BLaER1 (cell line): Measurements from ENCODE around the gene SYT12.

ENCODE experiments used
- H3K27ac ChIP-seq: shearing (Covaris generic); formaldehyde crosslinking; 2 replicates; pipeline ENCODE4 v1.8.1; 2022
- H3K27me3 ChIP-seq: shearing (Covaris generic); formaldehyde crosslinking; 2 replicates; pipeline ENCODE4 v1.8.1; 2022
- H3K36me3 ChIP-seq: shearing (Covaris generic); formaldehyde crosslinking; 2 replicates; pipeline ENCODE4 v1.8.1; 2022
- H3K4me1 ChIP-seq: shearing (Covaris generic); formaldehyde crosslinking; 2 replicates; pipeline ENCODE4 v1.8.1; 2022
- H3K4me2 ChIP-seq: shearing (Covaris generic); formaldehyde crosslinking; 2 replicates; pipeline ENCODE4 v1.8.1; 2022
- H3K4me3 ChIP-seq: shearing (Covaris generic); formaldehyde crosslinking; 2 replicates; pipeline ENCODE4 v1.8.1; 2022
- H3K9ac ChIP-seq: shearing (Covaris generic); formaldehyde crosslinking; 2 replicates; pipeline ENCODE4 v1.8.1; 2022
- H3K9me3 ChIP-seq: shearing (Covaris generic); formaldehyde crosslinking; 2 replicates; pipeline ENCODE4 v1.8.1; 2022
- H4K20me1 ChIP-seq: shearing (Covaris generic); formaldehyde crosslinking; 2 replicates; pipeline ENCODE4 v1.8.1; 2022
- Cebpa-rat ChIP-seq: shearing (Covaris generic); IDR thresholded peaks from 2 replicates; pipeline ENCODE4 v1.8.1; 2022

The SYT12 gene

GRCh38 chr11:67085617-67086016, 62.7 kb downstream of the SYT12 start:
- Histone ChIP-seq H3K4me1 (peaks cover 45% of the 10 kb centered on the region), H3K9me3 (no peaks in the 10 kb centered on the region), H4K20me1 (no peaks in the 10 kb centered on the region), H3K36me3 (no peaks in the 10 kb centered on the region), H3K9ac (no peak overlapping the region), H3K27ac (no peak overlapping the region), H3K4me2 (no peak overlapping the region), H3K4me3 (no peak overlapping the region), H3K27me3 (no peaks in the 10 kb centered on the region)
- no peak for TF ChIP-seq Cebpa-rat

- Histone ChIP-seq H3K9me3 (no peaks in the 10 kb centered on the region), H3K27ac (no peak overlapping the region), H3K36me3 (no peaks in the 10 kb centered on the region), H3K9ac (no peak overlapping the region), H3K4me3 (no peak overlapping the region), H4K20me1 (no peaks in the 10 kb centered on the region), H3K27me3 (no peaks in the 10 kb centered on the region), H3K4me1 (peaks cover 28% of the 10 kb centered on the region), H3K4me2 (peak overlapping the region; percentile 43)
- no peak for TF ChIP-seq Cebpa-rat
Measured at GRCh38 chr11:67090717-67091116, 67.8 kb downstream of the SYT12 start.

DNA sequence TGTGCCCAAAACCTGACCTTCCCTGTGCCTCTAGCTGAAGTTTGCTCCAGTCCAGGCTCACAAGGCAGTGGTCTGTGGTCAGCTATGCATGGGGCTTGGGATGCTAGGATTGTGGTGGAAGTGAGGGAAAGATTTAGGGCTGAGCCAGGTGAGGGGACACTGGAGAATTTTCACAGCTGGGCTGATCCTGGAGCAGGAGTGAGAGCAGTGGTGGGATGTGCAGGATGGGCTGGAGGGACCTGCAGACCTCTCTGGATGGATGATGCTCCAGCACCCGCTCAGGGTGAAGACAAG, 72.2 kb downstream of the SYT12 start:
- peaks cover 33% of the 10 kb centered on the region for H3K4me1 ChIP-seq

DNA sequence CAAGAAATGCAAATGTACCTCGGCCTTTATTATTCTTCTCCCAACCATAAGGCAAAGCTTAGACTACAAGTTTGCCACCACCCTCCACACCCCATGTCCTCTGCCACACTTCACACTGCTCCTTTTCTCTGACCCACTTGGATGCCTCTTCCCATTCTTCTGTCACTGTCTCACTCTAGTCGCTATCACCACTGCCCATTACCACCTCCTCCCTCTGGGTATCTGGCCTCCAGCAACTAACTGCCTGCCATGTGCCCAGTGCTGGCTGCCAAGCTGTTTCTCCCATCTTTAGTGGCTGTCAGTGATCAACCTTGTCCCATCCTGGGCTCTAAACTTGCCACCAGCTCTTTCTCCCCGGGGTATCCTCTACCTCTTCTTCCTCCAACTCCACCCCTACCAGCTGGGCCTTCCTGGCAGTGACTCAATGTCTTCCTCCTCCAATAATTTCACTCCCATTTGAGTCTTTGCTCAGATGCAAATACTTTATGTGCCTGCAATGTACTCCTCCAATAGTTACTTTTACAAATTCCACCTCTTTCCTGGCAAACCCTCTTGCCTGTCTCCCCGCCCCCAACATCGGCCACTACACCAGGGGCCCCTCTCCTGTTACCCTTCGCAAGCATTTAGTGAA, 76.0 kb downstream of the SYT12 start:
- Histone ChIP-seq H3K4me1 (peaks cover 52% of the 10 kb centered on the region), H3K4me2 (peak overlapping the region; percentile 71), H3K27me3 (no peaks in the 10 kb centered on the region), H4K20me1 (no peaks in the 10 kb centered on the region), H3K27ac (no peak overlapping the region), H3K9ac (no peak overlapping the region), H3K9me3 (no peaks in the 10 kb centered on the region), H3K4me3 (no peak overlapping the region), H3K36me3 (no peaks in the 10 kb centered on the region)
- no peak for TF ChIP-seq Cebpa-rat

More for the DNA sequence above, 72.2 kb downstream of the SYT12 start:
- no peaks in the 10 kb centered on the region for H4K20me1 ChIP-seq
- H3K9me3 ChIP-seq = no peaks in the 10 kb centered on the region
- H3K27me3 ChIP-seq = no peaks in the 10 kb centered on the region
- H3K4me3 ChIP-seq = no peak overlapping the region
- no peak for TF ChIP-seq Cebpa-rat
- H3K4me2 ChIP-seq = no peak overlapping the region
- H3K9ac ChIP-seq = no peak overlapping the region
- H3K36me3 ChIP-seq = no peaks in the 10 kb centered on the region
- H3K27ac ChIP-seq = no peak overlapping the region

DNA sequence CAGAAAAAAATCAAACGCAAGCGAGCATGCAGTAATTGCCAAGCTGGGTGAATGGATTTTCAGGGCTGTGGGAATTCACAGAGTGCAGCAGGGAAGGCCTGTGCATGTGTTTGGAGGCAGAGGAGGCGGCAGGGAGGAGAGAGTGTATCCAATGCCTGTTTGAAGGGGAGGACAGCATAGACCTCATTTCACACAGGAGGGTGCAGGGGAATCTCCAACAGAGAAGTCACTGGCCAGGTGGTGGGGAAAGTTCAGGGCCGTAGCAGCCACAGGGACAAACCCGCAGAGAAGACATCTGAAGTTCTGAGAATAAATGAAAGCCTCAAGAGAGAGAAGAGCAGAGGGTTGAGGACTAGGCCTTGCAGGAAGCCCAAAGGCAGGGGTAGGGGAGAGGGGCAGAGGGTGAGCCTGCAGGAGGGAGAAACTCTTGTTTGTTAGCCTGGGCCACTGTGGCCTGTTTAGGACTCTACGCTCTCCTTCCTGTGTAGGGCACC, 76.9 kb downstream of the SYT12 start:
- H3K4me1 ChIP-seq = peaks cover 51% of the 10 kb centered on the region
- peak overlapping the region; percentile 71 for H3K4me2 ChIP-seq
- H3K27ac ChIP-seq = peak overlapping the region; percentile 61; the same call in 1 of the 2 replicates
- H3K36me3 ChIP-seq = no peaks in the 10 kb centered on the region
- peak overlapping the region; percentile 57; the same call in 1 of the 2 replicates for H3K9ac ChIP-seq
- no peak overlapping the region for H3K4me3 ChIP-seq
- no peak for TF ChIP-seq Cebpa-rat
- no peaks in the 10 kb centered on the region for H3K27me3 ChIP-seq
- no peaks in the 10 kb centered on the region for H4K20me1 ChIP-seq
- no peaks in the 10 kb centered on the region for H3K9me3 ChIP-seq
